Putamen (tissue), 1 donor: ENCODE results near the gene MRPS25.
"Not testable (repeated sequence)": the region's sequence is repeated elsewhere in the genome, so short reads cannot be mapped to it uniquely, and the experiment has no call there.

Source experiments
- DNase-seq: peaks from one replicate; pipeline ENCODE4 v3.0.0-alpha.2; 2016; ENCODE audit warnings: low spot score

Gene MRPS25

GRCh38 chr3:15043408-15044171, 21.5 kb downstream of the MRPS25 start:
- no peak for DNase-seq

GRCh38 chr3:15042936-15043335, 22.2 kb downstream of the MRPS25 start:
- no peak for DNase-seq

GRCh38 chr3:15041950-15042349, 23.2 kb downstream of the MRPS25 start:
- DNase-seq, result no peak

GRCh38 chr3:15040844-15041243, 24.3 kb downstream of the MRPS25 start:
- no peak for DNase-seq

GRCh38 chr3:15038306-15038705, 26.8 kb downstream of the MRPS25 start:
- no peak for DNase-seq

GRCh38 chr3:15033103-15033502, 32.0 kb downstream of the MRPS25 start:
- no peak for DNase-seq

GRCh38 chr3:15032650-15033049, 32.5 kb downstream of the MRPS25 start:
- DNase-seq, result no peak

GRCh38 chr3:15029625-15030024, 35.5 kb downstream of the MRPS25 start:
- DNase-seq, result no peak

- no peak for DNase-seq
Observed at GRCh38 chr3:15023719-15024118, 41.4 kb downstream of the MRPS25 start.

- no peak for DNase-seq
Observed at GRCh38 chr3:15023249-15023648, 41.9 kb downstream of the MRPS25 start.

- DNase-seq, result no peak
Observed at GRCh38 chr3:15017191-15017590, 47.9 kb downstream of the MRPS25 start.

- no peak for DNase-seq
Observed at GRCh38 chr3:15015456-15015855, 49.7 kb downstream of the MRPS25 start.

- DNase-seq, result no peak
Observed at GRCh38 chr3:15014606-15015328, 50.3 kb downstream of the MRPS25 start.

GRCh38 chr3:15011174-15011573, 53.9 kb downstream of the MRPS25 start:
- DNase-seq, result no peak

GRCh38 chr3:15010664-15011063, 54.5 kb downstream of the MRPS25 start:
- DNase-seq, result no peak

GRCh38 chr3:15009167-15009566, 55.9 kb downstream of the MRPS25 start:
- no peak for DNase-seq

- DNase-seq, result no peak
Observed at GRCh38 chr3:15007681-15008141, 57.4 kb downstream of the MRPS25 start.

- not testable (repeated sequence) for DNase-seq
Observed at GRCh38 chr3:14999182-14999581, 65.9 kb downstream of the MRPS25 start.
